Panc1 (cell line): Measurements from ENCODE around the gene SDC4. TPM values are rescaled to one million over a fixed set of nuclear protein-coding genes. Genes with fewer than 3 reads are reported as not detected.

Experiments
- ATAC-seq: fragments of 200-7000 bp; cut with Tn5 transposase; 2 replicates; pipeline ENCODE4 v1.9.1; 2020; ENCODE audit warnings: mild to moderate bottlenecking, moderate library complexity
- BruUV-seq: library from RNA; stranded (reverse); fragments of 400-500 nt; replicated peaks from 2 replicates; lab custom pipeline; 2021; lab: Mats Ljungman, UMichigan
- CTCF ChIA-PET: fragments of 300-600 bp; sonication (Branson Sonifier 250); formaldehyde crosslinking; loops from one replicate; lab custom pipeline; 2022; ENCODE audit warnings: antibody characterized with exemption; lab: Charles Lee
- POLR2A ChIA-PET: fragments of 300-600 bp; sonication (Branson Sonifier 250); formaldehyde crosslinking; loops from one replicate; lab custom pipeline; 2022; ENCODE audit warnings: antibody characterized with exemption; lab: Charles Lee
- DNase-seq: peaks from one replicate; pipeline ENCODE4 v3.0.0-alpha.2; 2010; ENCODE audit warnings: low read depth, low spot score
- H3K27ac ChIP-seq: 2 replicates; pipeline ENCODE4 v1.5.1; 2011; ENCODE audit warnings: mild to moderate bottlenecking, low read length, inconsistent platforms
- H3K27me3 ChIP-seq: fragments of 200-500 bp; sonication (Bioruptor generic); 2 replicates; pipeline ENCODE4 v1.6.0; 2014; ENCODE audit warnings: low read length, inconsistent platforms; ENCODE audit not compliant: control insufficient read depth, insufficient read depth
- H3K36me3 ChIP-seq: fragments of 200-500 bp; sonication (Bioruptor generic); 2 replicates; pipeline ENCODE4 v1.5.1; 2014; ENCODE audit warnings: inconsistent platforms, mild to moderate bottlenecking, low read length, moderate library complexity; ENCODE audit not compliant: control insufficient read depth, insufficient read depth
- H3K4me1 ChIP-seq: 2 replicates; pipeline ENCODE4 v1.5.1; 2011; ENCODE audit warnings: inconsistent platforms, mild to moderate bottlenecking, low read length, moderate library complexity; ENCODE audit not compliant: control insufficient read depth, insufficient read depth
- H3K4me3 ChIP-seq, 2 experiments: 2 replicates each; pipeline ENCODE4 v1.5.1; 2011 to 2012; ENCODE audit warnings: low read depth in 2 of 2, low read length in 2 of 2, mild to moderate bottlenecking in 2 of 2, inconsistent platforms in 1 of 2, moderate library complexity in 1 of 2
- H3K9me3 ChIP-seq: fragments of 200-500 bp; sonication (Bioruptor generic); 2 replicates; pipeline ENCODE4 v1.5.1; 2014; ENCODE audit warnings: low read depth, mild to moderate bottlenecking, inconsistent platforms, low read length, moderate library complexity; ENCODE audit not compliant: control insufficient read depth, insufficient read depth
- CTCF ChIP-seq: fragments of 450-650 bp; IDR thresholded peaks from 2 replicates; pipeline ENCODE4 v1.5.1; 2017; ENCODE audit warnings: mild to moderate bottlenecking
- POLR2AphosphoS5 ChIP-seq: IDR thresholded peaks from 2 replicates; pipeline ENCODE4 v1.6.1; 2012; ENCODE audit warnings: mild to moderate bottlenecking, low read depth, low read length, moderate library complexity
- REST ChIP-seq, 2 experiments: IDR thresholded peaks; 2 replicates each; pipeline ENCODE4 v1.6.1; 2011 to 2012; ENCODE audit warnings: low read depth in 2 of 2, control low read depth in 1 of 2, low read length in 1 of 2, mild to moderate bottlenecking in 1 of 2, moderate library complexity in 1 of 2; ENCODE audit not compliant: insufficient read depth in 1 of 2
- SIN3A ChIP-seq: IDR thresholded peaks from 2 replicates; pipeline ENCODE4 v1.6.1; 2012; ENCODE audit warnings: low read depth, mild to moderate bottlenecking, low read length, moderate library complexity, borderline replicate concordance; ENCODE audit not compliant: insufficient read depth
- TCF7L2 ChIP-seq: IDR thresholded peaks from 2 replicates; pipeline ENCODE4 v1.6.1; 2011; ENCODE audit warnings: mild to moderate bottlenecking, low read depth, low read length, inconsistent platforms
- in situ Hi-C: cut with HindIII; loops from 2 replicates; pipeline ENCODE4 v1.10.0; 2016; ENCODE audit warnings: low sequenced_read_pairs, low pct_unique_long_range_greater_than_20kb
- intact Hi-C: fragments of 100-400 bp; cut with micrococcal nuclease; formaldehyde crosslinking; loops from one replicate; pipeline ENCODE4 v1.10.0; 2022; ENCODE audit not compliant: unreplicated experiment
- total RNA-seq: library from RNA; stranded (reverse); gene quantifications from one replicate; pipeline ENCODE4 v1.2.1, GENCODE V29; 2021; ENCODE audit not compliant: unreplicated experiment

Gene SDC4
- total RNA-seq, 1 experiment from 2014 or later, result 93.3 TPM

GRCh38 chr20:45365444-45365970 lies 17.3 kb upstream of the SDC4 start:
- in situ Hi-C loops, result no loop called here
- Histone ChIP-seq H3K9me3 (no peaks in the 10 kb centered on the region), H3K4me1 (peaks cover 11% of the 10 kb centered on the region; the same call in 1 of the 2 replicates), H3K4me3 (no peak overlapping the region), H3K27ac (no peak overlapping the region), H3K27me3 (no peaks in the 10 kb centered on the region), H3K36me3 (no peaks in the 10 kb centered on the region; the same call in 1 of the 2 replicates)
- no TSS peak for BruUV-seq
- ATAC-seq (no peak), DNase-seq (no peak)
- TF ChIP-seq SIN3A (no peak), REST (IDR thresholded peaks at IDR 0.05; ENCODE audit: insufficient read depth in 1 of 2, low read depth in 2 of 2, low read length in 1 of 2) (no peak), POLR2AphosphoS5 (no peak), CTCF (no peak), TCF7L2 (no peak)
- POLR2A ChIA-PET, result no interaction called here
- CTCF ChIA-PET, result interaction anchor here (0.9 kb wide), 1 partner anchor 71 kb away, joined by 3 read pairs; no protein-coding TSS in a partner anchor
- intact Hi-C loops, result no loop called here

GRCh38 chr20:45363611-45364492 lies 15.6 kb upstream of the SDC4 start:
- TSS peak; percentile 57 for BruUV-seq
- peak overlapping the region; percentile 93 for H3K27ac ChIP-seq
- H3K9me3 ChIP-seq, result no peaks in the 10 kb centered on the region

More at GRCh38 chr20:45363611-45364492, 15.6 kb upstream of the SDC4 start:
- Histone ChIP-seq H3K4me3 (peak overlapping the region; percentile 80 to 83), H3K27me3 (no peaks in the 10 kb centered on the region), H3K4me1 (peaks cover 24% of the 10 kb centered on the region), H3K36me3 (no peaks in the 10 kb centered on the region; the same call in 1 of the 2 replicates)
- in situ Hi-C loops (no loop called here), intact Hi-C loops (loop anchor here (2.0 kb wide), 1 partner anchor 73 kb away; no protein-coding TSS in a partner anchor)
- TF ChIP-seq TCF7L2 (no peak), CTCF (no peak), POLR2AphosphoS5 (no peak), SIN3A (no peak), REST (IDR thresholded peaks at IDR 0.05; ENCODE audit: insufficient read depth in 1 of 2, low read depth in 2 of 2, low read length in 1 of 2) (no peak)
- DNase-seq, result no peak
- CTCF ChIA-PET, result interaction anchor here (0.8 to 1.5 kb wide), 4 partner anchors 10 to 407 kb away, joined by 3 to 15 read pairs (median 8); no protein-coding TSS in a partner anchor
- no peak for ATAC-seq
- POLR2A ChIA-PET, result interaction anchor here (0.6 to 1.5 kb wide), 5 partner anchors 10 to 64 kb away, joined by 3 to 6 read pairs (median 4); no protein-coding TSS in a partner anchor
